GM12878 (cell line): ENCODE results near the gene TDRD9. TPM values are rescaled to one million over a fixed set of nuclear protein-coding genes. Genes with fewer than 3 reads are reported as not detected.

Source experiments
- ATAC-seq: fragments of 200-7000 bp; cut with Tn5 transposase; 3 replicates; pipeline ENCODE4 v1.9.1; 2020; ENCODE audit warnings: mild to moderate bottlenecking, moderate library complexity
- BruUV-seq: library from RNA; stranded (reverse); fragments of 400-500 nt; replicated peaks from 2 replicates; lab custom pipeline; 2021; lab: Mats Ljungman, UMichigan
- CTCF ChIA-PET: fragments of 300-600 bp; sonication (Branson Sonifier 250); formaldehyde crosslinking; extraction: SDS; loops from one replicate; lab custom pipeline; 2021; ENCODE audit warnings: inconsistent platforms; lab: Yijun Ruan, JAX
- POLR2A ChIA-PET: fragments of 350-600 bp; formaldehyde crosslinking; extraction: SDS; loops from one replicate; lab custom pipeline; 2021; ENCODE audit warnings: inconsistent platforms; lab: Charles Lee
- RAD21 ChIA-PET: fragments of 300-600 bp; sonication (Branson Sonifier 250); formaldehyde crosslinking; loops from one replicate; lab custom pipeline; 2023; ENCODE audit warnings: antibody characterized with exemption; ENCODE audit not compliant: unreplicated experiment; lab: Charles Lee
- SMC1A ChIA-PET: fragments of 300-600 bp; sonication (Branson Sonifier 250); formaldehyde crosslinking; loops from one replicate; lab custom pipeline; 2023; ENCODE audit not compliant: unreplicated experiment, uncharacterized antibody; lab: Charles Lee
- DNase-seq: peaks from one replicate; pipeline ENCODE4 v3.0.0-alpha.2; 2011; ENCODE audit warnings: low read depth, low spot score
- FAIRE-seq: peaks from 3 replicates; lab custom pipeline; 2011; peaks lifted over from hg19 to GRCh38; lab: Jason Lieb, UNC
- H2AFZ ChIP-seq: 2 replicates; pipeline ENCODE4 v1.6.0; 2011; ENCODE audit warnings: low read depth, low read length, control low read depth; ENCODE audit not compliant: control insufficient read depth
- H3K27ac ChIP-seq: 2 replicates; pipeline ENCODE4 v1.5.1; 2011; ENCODE audit warnings: control low read depth; ENCODE audit not compliant: control insufficient read depth, insufficient read depth
- H3K27me3 ChIP-seq, 2 experiments: replicated peaks in 1 of 2; 2 replicates each; pipeline versions ENCODE4 v1.6.0 to v1.6.1; 2011; ENCODE audit warnings: low read length in 1 of 2; ENCODE audit not compliant: control insufficient read depth in 2 of 2, insufficient read depth in 2 of 2
- H3K36me3 ChIP-seq, 2 experiments: 2 replicates each; pipeline ENCODE4 v1.5.1; 2011; ENCODE audit warnings: low read length in 1 of 2; ENCODE audit not compliant: control insufficient read depth in 2 of 2, insufficient read depth in 2 of 2
- H3K4me1 ChIP-seq: 2 replicates; pipeline ENCODE4 v1.6.1; 2011; ENCODE audit warnings: mild to moderate bottlenecking, low read length, moderate library complexity, mixed read lengths; ENCODE audit not compliant: control insufficient read depth, insufficient read depth
- H3K4me2 ChIP-seq: 2 replicates; pipeline ENCODE4 v1.6.0; 2011; ENCODE audit warnings: control low read depth; ENCODE audit not compliant: control insufficient read depth, insufficient read depth
- H3K4me3 ChIP-seq: fragments of 200-600 bp; sonication (generic); 2 replicates; pipeline ENCODE4 v1.5.1; 2016
- H3K79me2 ChIP-seq: 2 replicates; pipeline ENCODE4 v1.6.0; 2011; ENCODE audit warnings: low read length; ENCODE audit not compliant: control insufficient read depth, insufficient read depth
- H3K9ac ChIP-seq: 2 replicates; pipeline ENCODE4 v1.8.0; 2011; ENCODE audit warnings: low read length, control low read depth, mixed read lengths; ENCODE audit not compliant: control insufficient read depth, insufficient read depth
- H3K9me3 ChIP-seq: replicated peaks from 3 replicates; pipeline ENCODE4 v1.5.1; 2011; ENCODE audit warnings: mild to moderate bottlenecking, low read length; ENCODE audit not compliant: control insufficient read depth, insufficient read depth
- H4K20me1 ChIP-seq: 2 replicates; pipeline ENCODE4 v1.6.0; 2011; ENCODE audit not compliant: control insufficient read depth, insufficient read depth
- EGR1 ChIP-seq, 2 experiments: IDR thresholded peaks; 1 replicate in 1 of 2; 2 replicates in 1 of 2; pipeline ENCODE4 v1.6.1; 2011 to 2012; ENCODE audit warnings: low read depth in 2 of 2, low read length in 2 of 2, borderline replicate concordance in 1 of 2, mild to moderate bottlenecking in 1 of 2, moderate library complexity in 1 of 2
- WGBS: methylation state at CpG from one replicate; pipeline ENCODE4 v1.1.6; 2016; ENCODE audit warnings: low lambda C conversion rate; ENCODE audit not compliant: insufficient replicate concordance, insufficient coverage; ENCODE audit errors: missing lambda C conversion rate; 5-methylcytosine and 5-hydroxymethylcytosine counted together
- in situ Hi-C: fragments of 300-500 bp; cut with MboI; formaldehyde crosslinking; loops from 9 replicates; pipeline ENCODE4 v1.14.3; 2018; ENCODE audit warnings: mixed read lengths
- intact Hi-C: fragments of 100-400 bp; cut with micrococcal nuclease; formaldehyde crosslinking; loops from one replicate; pipeline ENCODE4 v1.14.2; 2022; ENCODE audit not compliant: unreplicated experiment
- polyA plus RNA-seq, 11 experiments: library from polyadenylated mRNA; depleted of rRNA in 4 of 11; unstranded in 6 of 11; stranded (reverse) in 5 of 11; fragments of >200 nt; fragmentation: Nextera tagmentation in 4 of 11; fragmentation: Illumina TruSeq in 1 of 11; extraction: Ambion mirVana in 4 of 11; extraction: Trizol in 1 of 11; gene quantifications; 1 replicate in 1 of 11; 2 replicates in 10 of 11; pipeline versions ENCODE4 v1.2.1 to v1.2.3, GENCODE V29; 2011 to 2016; ENCODE audit warnings: inconsistent platforms in 2 of 11, missing spikeins in 2 of 11, low read depth in 1 of 11
- total RNA-seq, 4 experiments: library from RNA; depleted of rRNA in 3 of 4; stranded (reverse); fragments of >200 nt in 3 of 4; fragmentation: Illumina TruSeq in 1 of 4; extraction: Trizol in 1 of 4; gene quantifications; 2 replicates each; pipeline versions ENCODE4 v1.2.1 to v1.2.3, GENCODE V29; 2013 to 2021
- TF ChIP-seq, protein P1 (sequence below): fragments of 450-650 bp; formaldehyde crosslinking; IDR thresholded peaks from 2 replicates; pipeline ENCODE4 v1.4.0; 2020; ENCODE audit warnings: mild to moderate bottlenecking, moderate library complexity

The TDRD9 gene
- total and polyA plus RNA-seq, 10 of the 15 experiments (the other 5 are each of a cell fraction or from before 2014, with no cell fraction given) = 0.12 TPM; not detected in 9

DNA sequence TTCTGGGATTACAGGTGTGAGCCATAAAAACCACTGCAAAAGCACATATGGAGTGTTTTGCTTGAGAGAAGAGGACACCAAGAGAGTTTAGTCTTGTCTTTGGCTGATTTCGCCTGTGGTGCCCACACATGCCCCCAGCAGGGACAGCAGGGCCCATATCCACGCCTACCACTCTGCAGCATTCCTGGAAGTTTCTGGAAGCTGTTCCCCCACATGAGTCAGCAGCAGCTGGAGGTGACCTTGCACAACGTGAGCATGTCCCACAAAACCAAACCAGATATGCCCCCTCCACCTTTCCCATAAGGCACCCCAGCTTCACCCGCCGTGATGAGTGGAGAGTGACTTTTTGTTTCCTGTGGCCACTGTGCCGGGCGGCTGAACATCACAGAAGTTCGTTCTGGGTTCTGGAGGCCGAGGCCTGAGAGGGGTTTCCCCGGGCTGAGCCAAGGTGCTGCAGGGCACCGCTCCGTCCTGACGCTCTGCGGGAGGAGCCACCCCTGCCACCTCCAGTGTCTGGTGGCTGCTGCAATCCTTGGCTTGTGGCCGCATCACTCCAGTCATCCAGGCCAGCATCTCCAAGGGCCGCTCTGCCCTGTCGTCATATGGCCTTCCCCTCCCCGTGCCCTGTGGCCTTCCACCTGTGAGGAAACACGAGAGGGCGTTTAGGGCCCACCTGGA, 162.0 kb downstream of the TDRD9 start:
- WGBS = 42% methylated on average over 20 of the region's 20 CpGs
- no peak overlapping the region for H2AFZ ChIP-seq
- no peaks in the 10 kb centered on the region for H3K36me3 ChIP-seq
- TF ChIP-seq, protein P1, sequence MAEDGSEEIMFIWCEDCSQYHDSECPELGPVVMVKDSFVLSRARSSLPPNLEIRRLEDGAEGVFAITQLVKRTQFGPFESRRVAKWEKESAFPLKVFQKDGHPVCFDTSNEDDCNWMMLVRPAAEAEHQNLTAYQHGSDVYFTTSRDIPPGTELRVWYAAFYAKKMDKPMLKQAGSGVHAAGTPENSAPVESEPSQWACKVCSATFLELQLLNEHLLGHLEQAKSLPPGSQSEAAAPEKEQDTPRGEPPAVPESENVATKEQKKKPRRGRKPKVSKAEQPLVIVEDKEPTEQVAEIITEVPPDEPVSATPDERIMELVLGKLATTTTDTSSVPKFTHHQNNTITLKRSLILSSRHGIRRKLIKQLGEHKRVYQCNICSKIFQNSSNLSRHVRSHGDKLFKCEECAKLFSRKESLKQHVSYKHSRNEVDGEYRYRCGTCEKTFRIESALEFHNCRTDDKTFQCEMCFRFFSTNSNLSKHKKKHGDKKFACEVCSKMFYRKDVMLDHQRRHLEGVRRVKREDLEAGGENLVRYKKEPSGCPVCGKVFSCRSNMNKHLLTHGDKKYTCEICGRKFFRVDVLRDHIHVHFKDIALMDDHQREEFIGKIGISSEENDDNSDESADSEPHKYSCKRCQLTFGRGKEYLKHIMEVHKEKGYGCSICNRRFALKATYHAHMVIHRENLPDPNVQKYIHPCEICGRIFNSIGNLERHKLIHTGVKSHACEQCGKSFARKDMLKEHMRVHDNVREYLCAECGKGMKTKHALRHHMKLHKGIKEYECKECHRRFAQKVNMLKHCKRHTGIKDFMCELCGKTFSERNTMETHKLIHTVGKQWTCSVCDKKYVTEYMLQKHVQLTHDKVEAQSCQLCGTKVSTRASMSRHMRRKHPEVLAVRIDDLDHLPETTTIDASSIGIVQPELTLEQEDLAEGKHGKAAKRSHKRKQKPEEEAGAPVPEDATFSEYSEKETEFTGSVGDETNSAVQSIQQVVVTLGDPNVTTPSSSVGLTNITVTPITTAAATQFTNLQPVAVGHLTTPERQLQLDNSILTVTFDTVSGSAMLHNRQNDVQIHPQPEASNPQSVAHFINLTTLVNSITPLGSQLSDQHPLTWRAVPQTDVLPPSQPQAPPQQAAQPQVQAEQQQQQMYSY (CRISPR knock-in tag) = no peak
- TF ChIP-seq EGR1 (IDR thresholded peaks at IDR 0.05; ENCODE audit: borderline replicate concordance in 1 of 2, low read depth in 2 of 2, low read length in 2 of 2) = no peak
- BruUV-seq = no TSS peak
- no peaks in the 10 kb centered on the region for H3K9me3 ChIP-seq
- in situ Hi-C loops (no loop called here), intact Hi-C loops (loop anchor here (5.0 kb wide), 1 partner anchor 552 kb away; no protein-coding TSS in a partner anchor)
- ChIA-PET POLR2A (no interaction called here), SMC1A (no interaction called here), CTCF (no interaction called here), RAD21 (no interaction called here)
- no peak for FAIRE-seq
- H3K27ac ChIP-seq = no peak overlapping the region
- no peaks in the 10 kb centered on the region for H3K27me3 ChIP-seq
- H3K4me2 ChIP-seq = no peak overlapping the region
- H4K20me1 ChIP-seq = no peaks in the 10 kb centered on the region
- ATAC-seq = no peak
- no peak overlapping the region for H3K4me3 ChIP-seq
- H3K79me2 ChIP-seq = no peaks in the 10 kb centered on the region
- DNase-seq = no peak
- H3K4me1 ChIP-seq = no peaks in the 10 kb centered on the region
- no peak overlapping the region for H3K9ac ChIP-seq
